Naive thymus-derived CD8-positive, alpha-beta T cell (primary cell): ENCODE data around the gene CHCHD4. TPM values are rescaled to one million over a fixed set of nuclear protein-coding genes. Genes with fewer than 3 reads are reported as not detected.

Source experiments
- ATAC-seq, 2 donors: fragments of 150-1000 bp; cut with Tn5 transposase in 1 of 2; sonication (Bioruptor Pico), chemical (Tn5 transposase) in 1 of 2; 1 replicate in 1 of 2; 2 replicates in 1 of 2; pipeline ENCODE4 v1.10.0; 2021; ENCODE audit warnings: mild to moderate bottlenecking in 2 of 2, moderate library complexity in 2 of 2
- POLR2A ChIA-PET: fragments of 350-600 bp; sonication (Branson Sonifier 250); formaldehyde crosslinking; loops from one replicate; lab custom pipeline; 2021; ENCODE audit warnings: antibody characterized with exemption; lab: Charles Lee
- DNase-seq, 10 donors: peaks; one replicate each; pipeline versions ENCODE4 v3.0.0 to v3.0.0-alpha.2; 2020 to 2022
- H3K27ac Mint-ChIP-seq, 10 donors: one replicate each; pipeline ENCODE4 v1.8.0; 2020 to 2022; ENCODE audit warnings: mild to moderate bottlenecking in 10 of 10, mixed read lengths in 10 of 10, moderate library complexity in 4 of 10, inconsistent platforms in 1 of 10
- H3K27me3 Mint-ChIP-seq, 5 donors: one replicate each; pipeline ENCODE4 v1.8.0; 2021 to 2022; ENCODE audit warnings: mixed read lengths in 5 of 5
- H3K36me3 Mint-ChIP-seq, 3 donors: one replicate each; pipeline ENCODE4 v1.8.0; 2020 to 2022; ENCODE audit warnings: mixed read lengths in 3 of 3, mild to moderate bottlenecking in 2 of 3, inconsistent platforms in 1 of 3
- H3K4me1 Mint-ChIP-seq, 4 donors: one replicate each; pipeline ENCODE4 v1.8.0; 2021 to 2022; ENCODE audit warnings: mixed read lengths in 4 of 4
- H3K4me3 Mint-ChIP-seq, 10 donors: one replicate each; pipeline ENCODE4 v1.8.0; 2020 to 2022; ENCODE audit warnings: mild to moderate bottlenecking in 10 of 10, mixed read lengths in 10 of 10, moderate library complexity in 6 of 10, inconsistent platforms in 1 of 10
- H3K9me3 Mint-ChIP-seq, 9 donors: one replicate each; pipeline ENCODE4 v1.8.0; 2020 to 2022; ENCODE audit warnings: mixed read lengths in 9 of 9, mild to moderate bottlenecking in 3 of 9, inconsistent platforms in 1 of 9, moderate library complexity in 1 of 9
- polyA plus RNA-seq, 3 donors: library from polyadenylated mRNA; unstranded; fragments of 300-500 nt; fragmentation: Illumina TruSeq; gene quantifications; one replicate each; pipeline ENCODE4 v1.2.3, GENCODE V29; 2021
- total RNA-seq, 8 experiments: library from RNA in 2 of 8; stranded (reverse) in 2 of 8; gene quantifications; one replicate each; pipeline ENCODE4 v1.2.3 and lab custom pipeline; 2021 to 2026

Gene CHCHD4
- total and polyA plus RNA-seq, 5 experiments from 2014 or later, result 6.8 to 15.8 (median 9.6) TPM

- H3K4me1 Mint-ChIP-seq, result peaks cover 24 to 63% (median 52%) of the 10 kb centered on the region in 4 donors
These were observed 17.1 kb upstream of the CHCHD4 start for GRCh38 chr3:14141602-14142341.

GRCh38 chr3:14141144-14141543 lies 16.5 kb upstream of the CHCHD4 start:
- Mint-ChIP-seq H3K4me1 (peaks cover 21 to 58% (median 47%) of the 10 kb centered on the region in 4 donors), H3K9me3 (no peaks in the 10 kb centered on the region), H3K36me3 (peaks cover 0 to 24% (median 3%) of the 10 kb centered on the region in 3 donors), H3K27ac (peak overlapping the region; percentile 97 to 100 (median 99)), H3K27me3 (no peaks in the 10 kb centered on the region), H3K4me3 (peak overlapping the region in 1 of 10 donors; percentile 54)
- no peak for ATAC-seq
- DNase-seq, result no peak
- POLR2A ChIA-PET, result interaction anchor here (5.0 to 6.0 kb wide), 2 partner anchors 17 to 37 kb away, joined by 54 to 63 read pairs; partner anchors contain the start of genes CHCHD4, LSM3, TMEM43 and XPC

More at GRCh38 chr3:14141602-14142341, 17.1 kb upstream of the CHCHD4 start:
- no peak for ATAC-seq
- Mint-ChIP-seq H3K27ac (peak overlapping the region; percentile 97 to 100 (median 99)), H3K27me3 (no peaks in the 10 kb centered on the region), H3K4me3 (peak overlapping the region in 6 of 10 donors; percentile 39 to 64 (median 54)), H3K36me3 (peaks cover 0 to 27% (median 9%) of the 10 kb centered on the region in 3 donors), H3K9me3 (no peaks in the 10 kb centered on the region)
- POLR2A ChIA-PET, result interaction anchor here (1.3 to 6.0 kb wide), 5 partner anchors 10 to 37 kb away, joined by 4 to 63 read pairs (median 7); partner anchors contain the start of genes CHCHD4, LSM3, TMEM43 and XPC
- no peak for DNase-seq

- DNase-seq, result no peak
- peaks cover 0 to 26% (median 6%) of the 10 kb centered on the region in 3 donors for H3K36me3 Mint-ChIP-seq
- H3K9me3 Mint-ChIP-seq, result no peaks in the 10 kb centered on the region
- peak overlapping the region; percentile 64 to 100 (median 98) for H3K27ac Mint-ChIP-seq
- ATAC-seq, result no peak
- no peaks in the 10 kb centered on the region for H3K27me3 Mint-ChIP-seq
- POLR2A ChIA-PET, result interaction anchor here (5.0 to 6.0 kb wide), 2 partner anchors 16 to 38 kb away, joined by 54 to 63 read pairs; partner anchors contain the start of genes CHCHD4, LSM3, TMEM43 and XPC
- H3K4me1 Mint-ChIP-seq, result peaks cover 23 to 54% (median 44%) of the 10 kb centered on the region in 4 donors
- no peak overlapping the region for H3K4me3 Mint-ChIP-seq
These were observed 16.0 kb upstream of the CHCHD4 start for GRCh38 chr3:14140668-14141067.

GRCh38 chr3:14139771-14140170 lies 15.1 kb upstream of the CHCHD4 start:
- peaks cover 0 to 27% (median 4%) of the 10 kb centered on the region in 3 donors for H3K36me3 Mint-ChIP-seq
- H3K4me1 Mint-ChIP-seq, result peaks cover 19 to 45% (median 36%) of the 10 kb centered on the region in 4 donors
- H3K4me3 Mint-ChIP-seq, result no peak overlapping the region
- DNase-seq, result no peak
- peak overlapping the region in 9 of 10 donors; percentile 29 to 98 (median 61) for H3K27ac Mint-ChIP-seq
- no peak for ATAC-seq
- POLR2A ChIA-PET, result interaction anchor here (1.2 kb wide), 1 partner anchor 13 kb away, joined by 3 read pairs; no protein-coding TSS in a partner anchor
- H3K9me3 Mint-ChIP-seq, result no peaks in the 10 kb centered on the region
- no peaks in the 10 kb centered on the region for H3K27me3 Mint-ChIP-seq

GRCh38 chr3:14138878-14139655 lies 14.4 kb upstream of the CHCHD4 start:
- POLR2A ChIA-PET, result interaction anchor here (1.2 kb wide), 1 partner anchor 14 kb away, joined by 3 read pairs; no protein-coding TSS in a partner anchor
- Mint-ChIP-seq H3K4me1 (peaks cover 14 to 38% (median 30%) of the 10 kb centered on the region in 4 donors), H3K27ac (peak overlapping the region in 8 of 10 donors; percentile 13 to 86 (median 52)), H3K36me3 (peaks cover 0 to 27% (median 2%) of the 10 kb centered on the region in 3 donors), H3K27me3 (no peaks in the 10 kb centered on the region), H3K4me3 (no peak overlapping the region), H3K9me3 (no peaks in the 10 kb centered on the region)
- ATAC-seq (no peak), DNase-seq (no peak)

- peak overlapping the region; percentile 15 to 85 (median 76) for H3K27ac Mint-ChIP-seq
These were observed 13.6 kb upstream of the CHCHD4 start for GRCh38 chr3:14138109-14138877.

GRCh38 chr3:14137445-14137844 lies 12.8 kb upstream of the CHCHD4 start:
- Mint-ChIP-seq H3K27me3 (no peaks in the 10 kb centered on the region), H3K4me1 (peaks cover 13 to 23% (median 17%) of the 10 kb centered on the region in 4 donors), H3K9me3 (no peaks in the 10 kb centered on the region), H3K27ac (peak overlapping the region in 3 of 10 donors; percentile 11 to 43 (median 35)), H3K36me3 (peaks cover 0 to 42% (median 2%) of the 10 kb centered on the region in 3 donors), H3K4me3 (no peak overlapping the region)
- ATAC-seq (no peak), DNase-seq (no peak)
- POLR2A ChIA-PET, result interaction anchor here (2.1 kb wide), 1 partner anchor 12 kb away, joined by 8 read pairs; the partner anchor contains the start of genes CHCHD4 and TMEM43

More at GRCh38 chr3:14138109-14138877, 13.6 kb upstream of the CHCHD4 start:
- H3K4me1 Mint-ChIP-seq, result peaks cover 14 to 31% (median 25%) of the 10 kb centered on the region in 4 donors
- H3K27me3 Mint-ChIP-seq, result no peaks in the 10 kb centered on the region
- DNase-seq (no peak), ATAC-seq (no peak)
- POLR2A ChIA-PET, result interaction anchor here (2.1 kb wide), 1 partner anchor 13 kb away, joined by 8 read pairs; the partner anchor contains the start of genes CHCHD4 and TMEM43
- H3K36me3 Mint-ChIP-seq, result peaks cover 0 to 34% (median 2%) of the 10 kb centered on the region in 3 donors
- H3K9me3 Mint-ChIP-seq, result no peaks in the 10 kb centered on the region
- no peak overlapping the region for H3K4me3 Mint-ChIP-seq

- Mint-ChIP-seq H3K27ac (peak overlapping the region in 5 of 10 donors; percentile 7 to 69 (median 19)), H3K4me1 (peaks cover 9 to 18% (median 13%) of the 10 kb centered on the region in 4 donors), H3K27me3 (no peaks in the 10 kb centered on the region), H3K9me3 (no peaks in the 10 kb centered on the region), H3K36me3 (peaks cover 0 to 44% (median 2%) of the 10 kb centered on the region in 3 donors), H3K4me3 (no peak overlapping the region)
- POLR2A ChIA-PET, result interaction anchor here (2.1 kb wide), 1 partner anchor 12 kb away, joined by 8 read pairs; the partner anchor contains the start of genes CHCHD4 and TMEM43
- ATAC-seq, result no peak
- no peak for DNase-seq
These were observed 12.3 kb upstream of the CHCHD4 start for GRCh38 chr3:14137004-14137403.

GRCh38 chr3:14135581-14135980 lies 10.9 kb upstream of the CHCHD4 start:
- ATAC-seq (no peak), DNase-seq (peak in 1 of 10 donors; percentile 30)
- Mint-ChIP-seq H3K4me3 (no peak overlapping the region), H3K27ac (peak overlapping the region in 2 of 10 donors; percentile 38 to 43), H3K36me3 (peaks cover 0 to 54% (median 11%) of the 10 kb centered on the region in 3 donors), H3K27me3 (no peaks in the 10 kb centered on the region), H3K9me3 (no peaks in the 10 kb centered on the region), H3K4me1 (peaks cover 0 to 7% (median 3%) of the 10 kb centered on the region in 4 donors)
- POLR2A ChIA-PET, result no interaction called here

GRCh38 chr3:14134291-14134690 lies 9.6 kb upstream of the CHCHD4 start:
- peaks cover 0 to 7% (median 6%) of the 10 kb centered on the region in 4 donors for H3K4me1 Mint-ChIP-seq
- H3K27ac Mint-ChIP-seq, result peak overlapping the region in 1 of 10 donors; percentile 73
- H3K4me3 Mint-ChIP-seq, result no peak overlapping the region
- no peaks in the 10 kb centered on the region for H3K9me3 Mint-ChIP-seq
- no peaks in the 10 kb centered on the region for H3K27me3 Mint-ChIP-seq
- peaks cover 0 to 63% (median 16%) of the 10 kb centered on the region in 3 donors for H3K36me3 Mint-ChIP-seq
- ATAC-seq, result no peak
- DNase-seq, result no peak
- POLR2A ChIA-PET, result interaction anchor here (1.0 kb wide), 1 partner anchor 238 kb away, joined by 3 read pairs; no protein-coding TSS in a partner anchor

- Mint-ChIP-seq H3K27ac (no peak overlapping the region), H3K4me3 (no peak overlapping the region), H3K9me3 (no peaks in the 10 kb centered on the region), H3K36me3 (peaks cover 0 to 67% (median 17%) of the 10 kb centered on the region in 3 donors), H3K4me1 (peaks cover 0 to 8% (median 6%) of the 10 kb centered on the region in 4 donors), H3K27me3 (no peaks in the 10 kb centered on the region)
- POLR2A ChIA-PET, result interaction anchor here (1.0 kb wide), 1 partner anchor 237 kb away, joined by 3 read pairs; no protein-coding TSS in a partner anchor
- ATAC-seq (no peak), DNase-seq (no peak)
These were observed 9.2 kb upstream of the CHCHD4 start for GRCh38 chr3:14133876-14134275.
